Amniotic stem cell (primary cell): ENCODE measurements around the gene CEP85.
A peak's percentile ranks its signal among the peaks of the same experiment; 100 is the strongest.

Experiments used
- DNase-seq: peaks from one replicate; lab custom pipeline; 2025; lab: John Stamatoyannopoulos, UW

CEP85 gene

DNA sequence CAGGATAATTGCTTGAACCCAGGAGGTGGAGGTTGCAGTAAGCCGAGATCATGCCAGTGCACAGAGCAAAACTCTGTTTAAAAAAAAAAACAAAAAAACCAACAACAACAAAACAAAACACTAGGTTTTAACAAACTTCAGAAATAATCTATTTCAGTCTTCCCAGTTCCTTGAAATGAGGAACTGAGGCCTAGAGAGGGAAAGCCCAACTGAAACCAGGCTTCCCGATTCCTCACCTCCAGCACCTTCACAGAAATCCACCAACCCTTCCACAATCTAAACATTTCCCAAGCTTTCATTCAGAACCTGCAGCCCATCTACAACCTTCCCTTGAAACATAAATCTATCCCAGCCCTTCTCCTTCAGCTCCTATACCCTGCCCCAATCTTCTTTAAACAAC is 83.1 kb downstream of the CEP85 start:
- DNase-seq, result no peak

DNA sequence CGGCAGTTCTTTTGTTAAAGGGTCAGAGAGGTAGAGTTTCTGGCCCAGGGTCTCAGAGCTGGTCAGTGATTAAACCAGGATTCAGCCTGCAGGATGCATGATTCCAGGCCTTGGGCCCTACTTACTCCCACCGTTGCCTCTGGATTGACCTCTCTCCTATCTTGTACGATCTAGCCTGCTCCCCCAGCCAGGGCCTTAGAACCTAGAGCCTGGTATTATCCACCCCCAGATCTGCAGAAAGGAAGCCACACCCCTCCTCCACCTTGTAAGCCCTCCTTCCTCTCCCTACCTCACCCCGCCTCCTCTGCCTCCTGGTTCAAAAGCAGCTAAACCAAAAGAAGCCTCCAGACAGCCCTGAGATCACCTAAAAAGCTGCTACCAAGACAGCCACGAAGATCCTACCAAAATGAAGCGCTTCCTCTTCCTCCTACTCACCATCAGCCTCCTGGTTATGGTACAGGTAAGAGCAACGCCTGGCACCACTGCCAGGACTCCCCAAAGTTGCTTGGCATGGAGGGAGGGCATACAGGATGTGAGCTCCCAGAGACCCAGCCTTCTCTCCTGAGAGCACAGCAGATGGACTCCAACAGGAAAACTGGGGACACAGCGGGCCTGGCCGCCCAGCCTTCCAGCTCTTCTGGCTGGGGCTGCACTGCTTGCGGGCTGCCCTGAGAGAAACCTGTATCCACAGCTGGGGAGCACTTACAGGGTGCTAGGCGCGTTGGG is 83.8 kb downstream of the CEP85 start, which contains the start of gene CD52:
Gene CD52, plus strand, starts transcription at position 347 of the 726 bp plus-strand sequence. Its CDS starts 60 bp downstream, at position 407.
- DNase-seq, result no peak

GRCh38 chr1:26318338-26319064 is 84.5 kb downstream of the CEP85 start:
- DNase-seq, result no peak

- no peak for DNase-seq
Measured at GRCh38 chr1:26320896-26321295, 86.9 kb downstream of the CEP85 start.

- peak; percentile 67 for DNase-seq
Measured at GRCh38 chr1:26321315-26322041, 87.5 kb downstream of the CEP85 start.

DNA sequence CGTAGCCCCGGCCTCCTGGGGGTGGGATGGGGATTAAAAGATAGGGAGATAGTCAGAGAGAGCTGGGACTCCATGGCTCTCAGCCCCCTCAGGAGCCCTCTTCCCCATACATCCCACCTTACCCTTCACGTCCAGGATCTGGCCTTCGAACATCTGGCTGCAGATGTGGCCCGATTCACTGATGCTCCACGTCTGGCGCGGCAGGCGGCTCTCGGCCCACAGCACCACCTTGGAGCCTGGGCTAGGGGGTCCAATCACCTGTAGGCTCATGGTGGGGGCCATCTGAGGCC is 88.0 kb downstream of the CEP85 start:
- DNase-seq, result no peak

DNA sequence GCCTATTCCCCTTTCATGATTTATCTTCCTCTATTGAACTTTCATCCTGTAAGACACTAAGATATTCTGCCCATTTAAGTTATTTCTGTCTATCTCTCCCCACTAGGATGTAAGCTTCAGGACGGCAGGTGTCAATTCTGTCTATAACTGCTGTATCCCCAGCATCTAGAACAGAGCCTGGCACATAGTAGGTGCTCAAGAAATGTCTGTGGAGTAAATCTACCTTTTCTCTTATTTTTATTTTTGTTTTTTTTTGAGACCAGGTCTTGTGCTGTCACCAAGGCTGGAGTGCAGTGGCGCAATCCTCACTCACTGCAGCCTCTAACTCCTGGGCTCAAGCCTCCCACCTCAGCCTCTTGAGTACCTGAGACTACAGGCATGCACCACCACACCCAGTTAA is 89.4 kb downstream of the CEP85 start:
- DNase-seq, result no peak

GRCh38 chr1:26324550-26324949 is 90.5 kb downstream of the CEP85 start:
- DNase-seq, result no peak

GRCh38 chr1:26327956-26328362 is 94.0 kb downstream of the CEP85 start:
- no peak for DNase-seq
